ENCODE data around the gene DPH3. TPM values are rescaled to one million over a fixed set of nuclear protein-coding genes. Genes with fewer than 3 reads are reported as not detected.
A peak's percentile ranks its signal among the peaks of the same experiment; 100 is the strongest.

Gene DPH3
- total and polyA plus RNA-seq, 10 of the 15 experiments (the other 5 are each of a cell fraction or from before 2014, with no cell fraction given), result 10.8 to 71.8 (median 23.4) TPM

DNA sequence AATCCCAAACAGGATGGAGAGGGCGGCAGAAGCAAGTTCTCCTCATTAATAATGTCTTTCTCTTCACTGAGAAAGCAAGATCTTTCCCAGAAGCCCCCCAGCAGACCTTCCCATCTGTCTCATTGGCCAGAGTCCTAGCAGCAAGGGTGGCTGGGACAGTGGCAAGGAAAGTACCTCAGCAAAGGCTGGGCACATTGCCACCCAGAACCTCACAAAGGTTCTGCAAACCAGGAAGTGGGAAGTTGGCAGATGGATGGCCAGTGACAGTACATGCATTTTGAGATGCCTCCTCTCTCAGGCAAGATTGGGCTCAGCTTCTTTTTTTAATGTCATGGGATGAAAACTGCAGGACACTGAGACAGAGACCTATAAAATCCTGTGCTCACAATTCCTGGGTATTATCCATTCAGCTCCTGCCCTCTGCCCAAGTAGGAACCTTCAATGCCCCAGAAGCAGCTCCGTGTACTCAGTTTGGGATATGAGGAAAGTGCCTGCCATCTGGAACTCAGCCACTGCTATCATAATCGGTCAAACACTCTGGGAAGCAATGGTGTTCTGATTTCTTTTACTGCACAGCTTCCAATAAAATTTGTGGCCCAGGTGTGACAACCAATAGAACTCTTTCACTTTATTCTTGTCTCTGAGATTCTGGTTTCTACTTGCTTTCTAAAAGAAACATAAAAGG, 25.5 kb downstream of the DPH3 start:
- H3K4me2 ChIP-seq (ENCODE audit: control insufficient read depth, insufficient read depth), result no peak overlapping the region
- in situ Hi-C loops (cut with MboI) (no loop called here), intact Hi-C loops (cut with micrococcal nuclease; ENCODE audit: unreplicated experiment) (no loop called here)
- H3K4me1 ChIP-seq (ENCODE audit: control insufficient read depth, insufficient read depth, low read length), result no peaks in the 10 kb centered on the region
- H3K27ac ChIP-seq (ENCODE audit: control insufficient read depth, insufficient read depth), result no peak overlapping the region
- H3K79me2 ChIP-seq (ENCODE audit: control insufficient read depth, insufficient read depth, low read length), result no peaks in the 10 kb centered on the region
- peaks cover 0 to 2% of the 10 kb centered on the region in 2 experiments; a peak in 1 of 4 replicates for H3K27me3 ChIP-seq (replicated peaks in 1 of 2; ENCODE audit: control insufficient read depth in 2 of 2, insufficient read depth in 2 of 2, low read length in 1 of 2)
- H3K4me3 ChIP-seq, result no peak overlapping the region
- POLR2A ChIA-PET, result no interaction called here
- CTCF ChIA-PET, result no interaction called here
- no peak overlapping the region for H3K9ac ChIP-seq (ENCODE audit: control insufficient read depth, insufficient read depth, low read length)
- no peak for DNase-seq (ENCODE audit: low read depth, low spot score)
- WGBS (ENCODE audit: insufficient coverage, insufficient replicate concordance, low lambda C conversion rate, missing lambda C conversion rate), result 28% methylated on average over 3 of the region's 3 CpGs
- RAD21 ChIA-PET (ENCODE audit: unreplicated experiment), result no interaction called here
- SMC1A ChIA-PET (ENCODE audit: uncharacterized antibody, unreplicated experiment), result no interaction called here
- H4K20me1 ChIP-seq (ENCODE audit: control insufficient read depth, insufficient read depth), result no peaks in the 10 kb centered on the region
- BruUV-seq (replicated peaks), result no TSS peak
- no peak for FAIRE-seq
- H2AFZ ChIP-seq (ENCODE audit: control insufficient read depth, low read depth, low read length), result peak overlapping the region; percentile 19; the same call in 1 of the 2 replicates
- ATAC-seq, result no peak
- TF ChIP-seq SPI1 (IDR thresholded peaks at IDR 0.05; ENCODE audit: borderline replicate concordance, insufficient read depth, low read depth, low read length) (peak; percentile 26; the same call in 1 of the 2 replicates), RB1 (IDR thresholded peaks at IDR 0.05; ENCODE audit: borderline replicate concordance) (no peak), TARDBP (IDR thresholded peaks at IDR 0.05; ENCODE audit: borderline replicate concordance) (no peak), ATF7 (IDR thresholded peaks at IDR 0.05; ENCODE audit: low read depth) (no peak), MYC (IDR thresholded peaks at IDR 0.05; ENCODE audit: insufficient read depth, insufficient read length, insufficient replicate concordance, low read length, severe bottlenecking) (no peak), SP1 (IDR thresholded peaks at IDR 0.05; ENCODE audit: low read depth, low read length) (no peak), ZNF207 (IDR thresholded peaks at IDR 0.05; ENCODE audit: borderline replicate concordance) (no peak)
- H3K36me3 ChIP-seq (ENCODE audit: control insufficient read depth in 2 of 2, insufficient read depth in 2 of 2, low read length in 1 of 2), result no peaks in the 10 kb centered on the region
- H3K9me3 ChIP-seq (replicated peaks; ENCODE audit: control insufficient read depth, insufficient read depth, low read length), result no peaks in the 10 kb centered on the region

All from GM12878 (cell line).